AG04449 (cell line): ENCODE measurements around the gene ZNF407.

Source experiments
- CTCF ChIA-PET: fragments of 350-600 bp; formaldehyde crosslinking; extraction: SDS; loops from one replicate; lab custom pipeline; 2021; ENCODE audit warnings: antibody characterized with exemption; lab: Yijun Ruan, JAX
- POLR2A ChIA-PET: fragments of 400-600, 350-600 bp; formaldehyde crosslinking; extraction: SDS; loops from one replicate; lab custom pipeline; 2020; ENCODE audit warnings: antibody characterized with exemption, inconsistent platforms; lab: Yijun Ruan, JAX
- DNase-seq: peaks from one replicate; pipeline ENCODE4 v3.0.0-alpha.2; 2010; ENCODE audit warnings: low read depth, low spot score
- H3K4me3 ChIP-seq: 2 replicates; pipeline ENCODE4 v1.5.1; 2011; ENCODE audit warnings: low read depth, mild to moderate bottlenecking, control low read depth, low read length
- CTCF ChIP-seq: IDR thresholded peaks from one replicate; pipeline ENCODE4 v1.5.1; 2011; ENCODE audit warnings: mild to moderate bottlenecking, moderate library complexity, low read length, control low read depth, inconsistent platforms; ENCODE audit not compliant: insufficient read depth; ENCODE audit errors: missing control alignments

ZNF407 gene

DNA sequence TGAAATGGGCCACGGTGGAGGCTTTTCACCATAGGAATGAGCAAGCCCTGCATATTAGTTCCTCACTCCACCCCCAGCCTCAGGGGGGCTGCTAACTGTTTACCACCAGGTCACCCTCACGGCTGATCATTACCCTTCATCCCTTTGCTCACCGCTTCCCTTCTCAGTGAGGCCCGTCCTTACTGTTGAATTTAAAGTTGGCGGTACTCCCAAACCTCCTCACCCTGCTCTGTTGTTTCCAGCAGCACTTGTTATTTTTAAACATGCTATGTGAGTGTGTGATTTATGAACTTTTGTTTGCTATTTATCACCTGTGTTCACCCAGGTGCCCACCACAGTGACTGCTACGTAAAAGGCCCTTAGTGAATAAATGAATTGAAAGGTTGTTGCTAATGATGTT, 243.6 kb downstream of the ZNF407 start:
- no peak for DNase-seq
- ChIA-PET CTCF (interaction anchor here (1.6 kb wide), 1 partner anchor 13 kb away, joined by 4 read pairs; no protein-coding TSS in a partner anchor), POLR2A (no interaction called here)
- TF ChIP-seq CTCF = no peak
- H3K4me3 ChIP-seq = no peak overlapping the region

GRCh38 chr18:74849301-74849700, 251.6 kb downstream of the ZNF407 start:
- no peak for DNase-seq
- CTCF ChIA-PET = no interaction called here
- H3K4me3 ChIP-seq = no peak overlapping the region
- POLR2A ChIA-PET = no interaction called here
- no peak for TF ChIP-seq CTCF

GRCh38 chr18:74856434-74856833, 258.8 kb downstream of the ZNF407 start:
- no peak for DNase-seq
- POLR2A ChIA-PET = no interaction called here
- no peak for TF ChIP-seq CTCF
- H3K4me3 ChIP-seq = no peak overlapping the region
- CTCF ChIA-PET = no interaction called here

DNA sequence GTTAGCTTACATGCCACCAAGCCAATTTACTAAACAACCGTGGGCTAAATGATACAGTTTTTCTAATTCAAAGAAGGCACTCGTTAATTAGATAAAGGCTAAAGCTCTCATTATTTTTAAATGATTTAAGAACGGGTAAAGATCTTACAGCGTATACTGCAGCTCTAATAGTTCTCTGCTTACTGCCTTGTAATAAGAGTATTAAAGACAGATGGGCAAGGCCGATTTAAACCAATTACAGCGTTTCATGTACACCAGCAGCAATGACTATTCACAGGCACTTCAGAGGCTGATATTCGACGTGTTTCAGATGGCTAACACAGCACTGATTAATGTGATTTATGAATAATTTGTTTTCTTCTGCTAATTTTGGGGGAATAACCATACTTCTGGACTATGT, 259.3 kb downstream of the ZNF407 start:
- no peak for TF ChIP-seq CTCF
- ChIA-PET CTCF (no interaction called here), POLR2A (no interaction called here)
- no peak overlapping the region for H3K4me3 ChIP-seq
- no peak for DNase-seq

GRCh38 chr18:74857901-74858300, 260.2 kb downstream of the ZNF407 start:
- H3K4me3 ChIP-seq = no peak overlapping the region
- no peak for DNase-seq
- ChIA-PET POLR2A (no interaction called here), CTCF (no interaction called here)
- no peak for TF ChIP-seq CTCF

DNA sequence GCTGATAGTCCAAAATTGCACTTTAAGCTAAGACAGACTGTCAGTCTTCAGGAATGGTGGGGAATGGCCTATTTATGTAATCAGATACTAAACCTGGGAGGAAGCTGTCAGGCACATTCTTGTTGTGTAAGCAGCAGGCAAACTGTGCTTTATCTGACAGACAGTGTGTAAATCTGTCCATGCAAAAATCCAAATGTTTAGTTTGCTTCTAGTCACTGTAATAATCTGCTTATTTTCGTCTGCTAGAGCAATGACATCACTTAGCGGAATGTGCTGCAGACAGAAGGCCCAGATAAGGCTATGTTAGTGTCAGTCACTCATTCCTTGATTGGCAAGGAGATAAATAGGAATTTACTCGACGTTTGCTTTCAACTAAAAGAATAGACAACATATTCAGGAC, 263.5 kb downstream of the ZNF407 start:
- TF ChIP-seq CTCF = no peak
- CTCF ChIA-PET = no interaction called here
- H3K4me3 ChIP-seq = no peak overlapping the region
- POLR2A ChIA-PET = no interaction called here
- DNase-seq = peak; percentile 12
